ENCODE measurements around the gene GNB1L.
"Not testable (repeated sequence)": the region's sequence is repeated elsewhere in the genome, so short reads cannot be mapped to it uniquely, and the experiment has no call there.

The GNB1L gene

DNA sequence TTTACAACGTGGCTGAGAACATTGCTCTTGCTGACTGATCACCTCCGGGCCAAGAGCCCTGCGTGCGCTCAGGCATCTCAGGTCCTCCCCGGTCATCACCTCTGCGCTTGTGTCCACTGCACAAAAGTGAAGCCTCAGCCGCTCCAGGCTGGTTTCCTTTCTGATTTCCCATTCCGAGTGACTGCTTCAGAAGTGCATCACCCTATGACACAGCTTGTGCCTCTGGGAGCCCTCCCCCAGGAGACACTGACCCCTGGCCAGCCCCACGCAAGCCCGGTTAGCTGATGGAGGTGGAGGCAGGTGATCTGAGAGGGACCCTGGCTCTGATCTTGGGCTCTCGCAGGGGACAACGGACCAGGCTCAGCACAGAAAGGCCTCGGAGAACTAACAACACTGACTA, 38.3 kb upstream of the GNB1L start:
- Mint-ChIP-seq H3K4me3 (no peak overlapping the region), H3K27ac (peak overlapping the region; percentile 78), H3K36me3 (peaks cover 25% of the 10 kb centered on the region), H3K27me3 (no peaks in the 10 kb centered on the region), H3K4me1 (peaks cover 26% of the 10 kb centered on the region), H3K9me3 (no peaks in the 10 kb centered on the region)
- ATAC-seq: no peak

DNA sequence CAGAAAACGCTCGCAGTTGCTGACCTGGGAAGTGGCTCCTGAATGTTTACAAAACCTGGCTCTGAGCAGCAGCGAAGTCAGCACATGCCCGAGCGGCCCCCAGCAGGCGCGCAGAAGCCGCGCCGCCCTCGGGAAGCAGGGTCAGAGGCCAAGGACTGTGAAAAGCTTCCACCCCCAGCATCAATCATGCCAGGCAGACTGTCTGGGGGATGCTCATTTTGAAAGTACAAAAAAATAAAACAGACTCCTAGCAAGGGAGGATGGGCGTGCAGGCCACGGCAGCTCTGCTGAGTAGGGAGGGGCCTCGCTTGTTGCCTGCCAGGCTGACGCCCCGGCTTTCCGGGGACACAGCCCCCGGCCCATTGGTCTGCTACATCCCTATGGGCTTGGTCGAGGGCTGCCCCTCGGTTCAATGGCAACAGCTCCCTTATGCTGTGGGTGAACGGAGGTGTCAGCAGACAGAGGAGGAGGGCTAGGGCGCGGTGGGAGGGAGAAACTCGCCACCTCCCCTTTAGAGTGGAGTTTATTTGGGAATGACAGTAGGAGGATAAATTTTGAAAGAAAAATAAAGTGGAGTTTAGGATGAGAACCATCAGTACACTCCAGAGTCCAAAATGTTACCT, 37.7 kb upstream of the GNB1L start:
- H3K9me3 Mint-ChIP-seq: no peaks in the 10 kb centered on the region
- H3K4me1 Mint-ChIP-seq: peaks cover 28% of the 10 kb centered on the region
- peak overlapping the region; percentile 78 for H3K27ac Mint-ChIP-seq
- ATAC-seq: peak; percentile 55
- peaks cover 20% of the 10 kb centered on the region for H3K36me3 Mint-ChIP-seq
- H3K27me3 Mint-ChIP-seq: no peaks in the 10 kb centered on the region
- peak overlapping the region; percentile 60 for H3K4me3 Mint-ChIP-seq

DNA sequence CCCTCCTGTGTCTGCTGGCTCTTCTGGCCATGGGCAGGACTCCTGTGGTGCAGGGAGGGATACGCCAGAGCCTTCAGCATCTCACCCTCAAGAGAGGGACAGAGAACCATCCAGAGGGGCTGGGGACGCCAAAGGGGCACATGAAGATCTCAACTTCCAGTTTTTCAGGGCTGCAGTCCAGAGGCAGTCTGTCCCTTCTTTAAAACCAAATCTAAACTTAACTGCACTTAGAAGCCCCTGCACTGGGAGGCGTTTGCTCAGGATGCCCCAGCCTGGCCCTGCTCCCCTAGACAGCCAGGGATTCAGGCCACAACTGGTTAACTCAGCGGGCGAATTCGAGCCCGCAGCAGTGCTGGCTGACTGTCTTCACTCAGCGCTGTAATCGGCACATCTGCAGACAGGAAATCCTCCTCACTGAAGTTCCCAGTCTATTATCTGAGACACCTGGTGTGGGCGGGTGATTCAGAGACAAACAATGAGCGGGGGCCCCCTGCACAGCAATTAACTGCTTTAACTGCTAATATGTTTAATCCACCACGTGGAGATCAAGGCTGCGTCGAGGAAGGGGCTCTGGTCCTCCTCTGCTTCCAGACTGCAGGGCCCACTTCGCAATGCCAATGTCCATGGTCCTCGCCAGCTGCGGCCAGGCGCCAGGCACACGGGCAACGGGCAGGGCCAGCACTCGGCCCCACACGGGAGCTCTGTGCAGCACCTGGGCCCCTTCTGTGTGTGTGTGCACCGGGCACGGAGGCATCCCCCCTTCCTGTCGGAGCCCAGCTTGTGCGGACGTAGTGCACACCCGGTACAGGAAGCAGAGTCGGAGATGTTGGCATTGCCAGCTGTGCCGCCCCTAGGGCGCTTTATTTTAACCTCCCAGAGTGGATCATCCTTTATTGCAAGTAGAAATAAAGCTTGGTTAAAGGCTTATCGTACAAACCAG, 36.9 kb upstream of the GNB1L start:
- H3K36me3 Mint-ChIP-seq: peaks cover 14% of the 10 kb centered on the region
- ATAC-seq: peak; percentile 82
- peaks cover 36% of the 10 kb centered on the region for H3K4me1 Mint-ChIP-seq
- H3K27ac Mint-ChIP-seq: peak overlapping the region; percentile 78
- H3K27me3 Mint-ChIP-seq: no peaks in the 10 kb centered on the region
- no peaks in the 10 kb centered on the region for H3K9me3 Mint-ChIP-seq
- peak overlapping the region; percentile 60 for H3K4me3 Mint-ChIP-seq

DNA sequence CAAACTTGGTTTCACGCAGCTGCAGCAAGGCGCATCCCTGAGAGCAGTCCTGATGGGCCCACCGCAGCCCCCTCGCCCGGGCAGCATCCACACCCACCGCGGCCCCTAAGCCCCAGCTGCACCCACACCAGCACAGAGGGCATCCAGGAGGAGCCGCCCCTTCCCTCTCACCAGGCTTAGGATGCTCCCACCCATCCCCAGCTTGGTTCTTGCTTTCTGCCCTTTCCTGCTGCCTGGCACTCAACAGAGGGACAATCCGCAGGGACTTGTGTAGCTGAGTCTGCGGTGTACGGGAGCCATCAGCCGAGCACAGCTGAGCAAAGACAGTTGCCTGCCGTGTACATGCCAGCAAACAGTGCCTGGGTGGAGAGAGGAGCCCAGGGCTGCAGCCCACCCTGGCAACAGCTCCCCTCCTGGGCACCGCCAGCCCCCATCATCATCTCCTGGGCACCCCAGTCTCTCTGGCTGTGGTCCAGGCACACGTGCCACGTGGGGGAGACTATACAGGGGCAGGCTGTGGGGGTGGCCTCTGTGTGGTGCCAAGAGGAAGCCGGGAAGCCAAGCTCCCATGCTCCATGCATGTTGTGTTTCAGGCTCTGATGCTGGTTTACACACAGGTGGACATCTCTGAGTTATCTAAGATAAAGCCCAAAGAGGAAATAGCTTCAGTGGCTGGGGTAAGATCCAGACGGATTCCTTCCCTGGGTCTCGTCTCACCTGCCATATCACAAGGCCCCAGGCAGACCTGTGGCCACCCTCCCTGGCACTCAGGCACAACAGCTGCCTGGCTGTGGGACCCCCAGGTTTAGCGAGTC, 36.0 kb upstream of the GNB1L start:
- ATAC-seq: no peak
- Mint-ChIP-seq H3K9me3 (no peaks in the 10 kb centered on the region), H3K4me1 (peaks cover 44% of the 10 kb centered on the region), H3K36me3 (peaks cover 14% of the 10 kb centered on the region), H3K27ac (peak overlapping the region; percentile 78), H3K4me3 (no peak overlapping the region), H3K27me3 (no peaks in the 10 kb centered on the region)

GRCh38 chr22:19889951-19890350, 35.3 kb upstream of the GNB1L start:
- ATAC-seq: no peak
- Mint-ChIP-seq H3K4me1 (peaks cover 48% of the 10 kb centered on the region), H3K27ac (no peak overlapping the region), H3K27me3 (no peaks in the 10 kb centered on the region), H3K4me3 (no peak overlapping the region), H3K36me3 (peaks cover 11% of the 10 kb centered on the region), H3K9me3 (no peaks in the 10 kb centered on the region)

DNA sequence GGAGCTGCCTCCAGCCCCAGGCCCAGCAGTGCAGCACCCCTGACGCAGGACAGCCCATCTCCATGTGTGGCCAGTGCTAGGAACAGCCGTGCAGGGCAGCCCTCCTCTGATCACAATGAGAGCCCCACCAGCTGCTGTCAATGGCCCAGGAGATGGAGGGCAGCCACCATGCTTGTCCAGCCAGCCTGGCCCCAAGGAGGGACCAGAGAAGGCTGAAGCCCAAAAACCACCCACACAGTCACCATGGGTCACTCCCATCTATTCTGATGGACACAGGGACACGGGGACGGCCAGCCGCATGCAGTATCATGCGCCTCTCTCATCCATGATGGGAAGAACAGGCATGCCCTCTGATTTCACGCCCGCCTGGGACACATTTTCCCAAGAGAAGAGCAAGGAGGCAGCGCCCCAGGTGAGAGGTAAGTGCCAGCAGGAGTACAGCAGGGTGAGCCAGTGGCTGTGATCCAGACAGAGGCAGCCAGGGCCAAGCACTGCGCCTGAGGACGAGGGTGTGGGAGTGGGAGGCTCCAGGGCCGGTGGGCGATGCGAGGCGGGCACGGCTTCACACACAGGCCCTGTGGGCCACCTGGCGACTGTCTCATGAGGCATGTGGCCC, 33.6 kb upstream of the GNB1L start:
- no peaks in the 10 kb centered on the region for H3K9me3 Mint-ChIP-seq
- H3K36me3 Mint-ChIP-seq: no peaks in the 10 kb centered on the region
- H3K4me3 Mint-ChIP-seq: no peak overlapping the region
- peaks cover 48% of the 10 kb centered on the region for H3K4me1 Mint-ChIP-seq
- no peaks in the 10 kb centered on the region for H3K27me3 Mint-ChIP-seq
- no peak overlapping the region for H3K27ac Mint-ChIP-seq
- no peak for ATAC-seq

- ATAC-seq: no peak
- Mint-ChIP-seq H3K4me1 (peaks cover 41% of the 10 kb centered on the region), H3K27me3 (no peaks in the 10 kb centered on the region), H3K36me3 (no peaks in the 10 kb centered on the region), H3K4me3 (no peak overlapping the region), H3K9me3 (no peaks in the 10 kb centered on the region), H3K27ac (peak overlapping the region; percentile 67)
Observed at GRCh38 chr22:19887256-19887985, 32.7 kb upstream of the GNB1L start.

DNA sequence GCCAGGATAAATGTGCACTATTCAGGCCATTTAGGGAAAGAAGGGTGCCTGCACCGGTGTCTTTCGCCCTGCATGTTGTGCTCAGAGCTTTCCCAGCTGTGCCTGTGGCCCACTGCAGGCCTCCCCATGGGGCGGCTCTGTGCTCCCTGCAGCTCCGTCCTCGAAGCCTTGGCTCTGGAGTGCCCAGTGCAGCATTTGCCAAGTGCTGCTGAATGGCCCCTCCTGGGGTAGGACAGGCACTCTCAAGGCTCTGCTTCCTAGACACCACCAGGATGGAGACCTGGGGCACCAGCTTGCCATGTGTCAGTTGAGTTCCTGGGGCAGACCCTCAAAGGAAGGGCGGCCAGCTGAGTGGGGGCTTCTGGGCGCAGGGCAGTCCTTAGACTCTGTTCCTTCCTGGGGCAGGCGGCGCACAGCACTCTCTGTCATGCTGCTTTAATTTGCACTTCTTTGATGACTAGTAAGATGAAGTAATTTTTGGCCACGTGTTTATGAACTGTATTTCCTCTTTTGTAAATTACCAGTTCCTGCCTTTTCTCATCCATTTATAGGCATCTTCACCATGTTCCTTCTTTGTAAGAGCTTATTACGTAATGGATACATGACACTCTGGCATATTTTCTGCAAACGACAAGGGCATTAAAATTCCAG, 32.1 kb upstream of the GNB1L start:
- Mint-ChIP-seq H3K27ac (peak overlapping the region; percentile 67), H3K4me1 (peaks cover 34% of the 10 kb centered on the region), H3K27me3 (no peaks in the 10 kb centered on the region), H3K36me3 (no peaks in the 10 kb centered on the region), H3K9me3 (no peaks in the 10 kb centered on the region), H3K4me3 (no peak overlapping the region)
- peak; percentile 46 for ATAC-seq

DNA sequence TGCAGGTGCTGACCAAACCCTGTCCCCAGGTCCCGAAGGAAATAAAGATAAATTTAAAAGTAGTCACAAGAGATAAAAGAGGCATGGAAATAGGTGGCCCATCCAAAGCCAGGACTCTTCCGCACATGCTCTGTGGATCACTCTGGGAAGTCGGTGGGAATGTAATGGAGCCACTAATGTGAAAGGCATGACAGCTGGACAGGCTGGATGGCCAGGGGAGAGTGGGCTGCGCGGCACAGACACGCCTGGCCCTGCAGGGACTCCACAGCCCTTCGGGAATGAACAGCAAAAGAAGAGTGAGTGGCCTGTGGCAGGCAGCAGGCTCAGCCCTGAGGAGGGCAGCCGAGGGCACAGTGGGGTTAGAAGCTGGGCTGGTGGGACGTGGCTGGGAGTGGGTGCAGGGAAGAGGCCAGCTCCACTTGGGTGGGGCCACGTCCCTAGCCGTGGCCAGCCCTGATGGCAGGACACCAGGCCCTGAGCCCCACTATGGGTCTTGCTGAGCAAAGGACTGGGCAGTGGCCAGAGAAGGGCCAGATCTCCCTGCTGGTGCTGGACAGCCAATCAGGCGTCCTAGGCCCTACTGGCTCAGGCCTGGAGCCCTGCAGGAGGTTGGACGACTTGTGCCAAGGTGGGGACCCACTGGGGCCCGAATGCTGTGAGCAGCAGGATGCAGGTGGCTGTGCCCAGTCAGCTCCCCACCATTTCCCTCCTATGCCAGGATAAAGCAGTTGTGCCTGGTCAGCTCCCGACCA, 31.3 kb upstream of the GNB1L start:
- Mint-ChIP-seq H3K4me1 (peaks cover 27% of the 10 kb centered on the region), H3K36me3 (no peaks in the 10 kb centered on the region), H3K27me3 (no peaks in the 10 kb centered on the region), H3K9me3 (no peaks in the 10 kb centered on the region), H3K27ac (peak overlapping the region; percentile 67), H3K4me3 (no peak overlapping the region)
- ATAC-seq: no peak

GRCh38 chr22:19884954-19885751, 30.5 kb upstream of the GNB1L start:
- ATAC-seq: no peak
- Mint-ChIP-seq H3K27me3 (no peaks in the 10 kb centered on the region), H3K4me1 (peaks cover 22% of the 10 kb centered on the region), H3K4me3 (no peak overlapping the region), H3K27ac (no peak overlapping the region), H3K9me3 (no peaks in the 10 kb centered on the region), H3K36me3 (no peaks in the 10 kb centered on the region)

DNA sequence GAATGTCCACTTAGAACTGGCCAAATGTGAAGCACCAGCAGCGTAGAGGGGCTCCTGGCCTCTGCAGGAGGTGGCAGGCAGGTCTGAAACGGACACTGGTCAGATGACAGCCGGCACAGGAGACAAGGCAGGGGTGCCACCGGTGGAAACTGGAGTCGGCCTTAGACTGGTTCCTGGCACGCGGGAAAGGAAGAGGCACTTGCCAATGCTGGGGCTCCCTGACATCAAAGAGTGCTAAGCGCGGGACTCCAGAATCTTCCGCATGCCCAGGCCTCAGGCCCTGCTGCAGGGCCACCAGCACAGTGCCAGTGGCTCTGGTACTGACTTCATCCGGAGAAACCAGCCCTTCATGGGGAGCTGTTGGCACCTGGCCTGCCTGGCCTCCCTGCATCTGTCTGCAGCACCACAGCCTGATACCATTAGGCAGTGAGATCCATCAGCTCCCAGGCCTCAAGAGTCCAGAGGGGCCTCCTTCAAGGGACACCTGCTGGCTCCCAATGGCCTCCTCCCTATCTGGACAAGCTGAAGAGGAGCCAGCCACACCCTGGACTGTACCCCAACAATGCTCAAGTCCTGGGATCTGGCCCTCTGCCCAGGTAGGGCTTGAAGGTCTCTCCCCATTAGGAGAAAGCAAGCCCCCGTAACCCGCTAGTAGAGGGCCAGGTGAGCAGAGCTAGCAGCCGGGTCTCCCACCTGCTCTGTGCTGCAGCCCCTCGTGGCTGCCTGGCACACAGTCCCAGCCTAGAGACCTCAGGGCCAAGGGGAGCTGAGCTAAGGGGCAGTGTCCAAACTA, 29.7 kb upstream of the GNB1L start:
- no peak overlapping the region for H3K4me3 Mint-ChIP-seq
- no peaks in the 10 kb centered on the region for H3K9me3 Mint-ChIP-seq
- no peaks in the 10 kb centered on the region for H3K36me3 Mint-ChIP-seq
- no peaks in the 10 kb centered on the region for H3K27me3 Mint-ChIP-seq
- H3K27ac Mint-ChIP-seq: no peak overlapping the region
- H3K4me1 Mint-ChIP-seq: peaks cover 22% of the 10 kb centered on the region
- ATAC-seq: no peak

- not testable (repeated sequence) for ATAC-seq, H3K36me3 Mint-ChIP-seq, H3K9me3 Mint-ChIP-seq, H3K4me3 Mint-ChIP-seq, H3K27me3 Mint-ChIP-seq, H3K27ac Mint-ChIP-seq
- peaks cover 22% of the 10 kb centered on the region for H3K4me1 Mint-ChIP-seq
Observed at GRCh38 chr22:19883446-19883845, 28.8 kb upstream of the GNB1L start.

Measured in stimulated activated memory B cell treated with anti-CD40 and anti-IgM and Interleukin-4, amounts not matched to agents 10 μg/mL and 1 μg/mL and 100 μg/mL, for 72 hours (primary cell).